RWPE2 (cell line): ENCODE measurements around the gene MORN3.
A peak's percentile ranks its signal among the peaks of the same experiment; 100 is the strongest.
"Not testable (repeated sequence)": the region's sequence is repeated elsewhere in the genome, so short reads cannot be mapped to it uniquely, and the experiment has no call there.

Experiments used
- ATAC-seq: fragments of 200-7000 bp; cut with Tn5 transposase; 3 replicates; pipeline ENCODE4 v1.9.1; 2021; ENCODE audit warnings: low read depth
- DNase-seq: peaks from one replicate; pipeline ENCODE4 v3.0.0-alpha.2; 2020; ENCODE audit warnings: low spot score
- H3K27ac ChIP-seq: fragments of 450-650 bp; 2 replicates; pipeline ENCODE4 v1.5.1; 2017; ENCODE audit warnings: mild to moderate bottlenecking; ENCODE audit not compliant: poor library complexity, severe bottlenecking
- H3K27me3 ChIP-seq: fragments of 250-450 bp; sonication (Bioruptor Pico); 2 replicates; pipeline ENCODE4 v1.5.1; 2021; ENCODE audit warnings: mild to moderate bottlenecking, moderate library complexity; ENCODE audit not compliant: insufficient read depth, poor library complexity, severe bottlenecking
- H3K36me3 ChIP-seq: fragments of 250-450 bp; sonication (Bioruptor Pico); 2 replicates; pipeline ENCODE4 v1.5.1; 2020; ENCODE audit warnings: low read depth, mild to moderate bottlenecking, moderate library complexity
- H3K4me1 ChIP-seq: fragments of 250-450 bp; sonication (Bioruptor Pico); 2 replicates; pipeline ENCODE4 v1.5.1; 2021; ENCODE audit warnings: mild to moderate bottlenecking, moderate library complexity; ENCODE audit not compliant: insufficient read depth, poor library complexity, severe bottlenecking
- H3K4me3 ChIP-seq: fragments of 250-450 bp; sonication (Bioruptor Pico); 2 replicates; pipeline ENCODE4 v1.5.1; 2021; ENCODE audit warnings: mild to moderate bottlenecking, moderate library complexity; ENCODE audit not compliant: severe bottlenecking
- H3K9me3 ChIP-seq: fragments of 250-450 bp; sonication (Bioruptor Pico); 2 replicates; pipeline ENCODE4 v1.5.1; 2021; ENCODE audit warnings: mild to moderate bottlenecking, moderate library complexity; ENCODE audit not compliant: severe bottlenecking
- TF ChIP-seq, protein P1 (sequence below): fragments of 450-650 bp; IDR thresholded peaks from one replicate; pipeline ENCODE4 v1.5.1; 2017; ENCODE audit warnings: mild to moderate bottlenecking, moderate library complexity; ENCODE audit not compliant: poor library complexity, severe bottlenecking

The MORN3 gene

DNA sequence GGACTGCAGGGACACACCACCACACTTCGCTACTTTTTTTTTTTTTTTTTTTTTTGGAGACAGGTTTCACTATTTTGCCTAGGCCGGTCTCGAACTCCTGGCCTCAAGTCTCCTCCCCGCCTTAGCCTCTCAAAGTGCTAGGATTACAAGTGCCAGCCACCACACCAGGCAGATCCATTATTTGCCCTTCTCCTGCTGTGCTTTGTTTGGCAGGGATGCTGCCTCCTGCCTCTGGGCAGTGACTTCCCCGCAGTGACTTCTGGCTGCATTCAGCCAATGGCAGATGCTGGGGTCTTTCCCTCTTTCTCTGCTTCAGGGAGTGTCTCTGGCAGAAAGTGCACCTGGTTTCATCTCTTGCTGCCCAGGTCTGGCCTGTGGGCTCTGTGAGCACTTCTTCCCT is 6.7 kb upstream of the MORN3 start:
- no peak for DNase-seq
- no peak for ATAC-seq
- no peaks in the 10 kb centered on the region for H3K36me3 ChIP-seq
- TF ChIP-seq, protein P1, sequence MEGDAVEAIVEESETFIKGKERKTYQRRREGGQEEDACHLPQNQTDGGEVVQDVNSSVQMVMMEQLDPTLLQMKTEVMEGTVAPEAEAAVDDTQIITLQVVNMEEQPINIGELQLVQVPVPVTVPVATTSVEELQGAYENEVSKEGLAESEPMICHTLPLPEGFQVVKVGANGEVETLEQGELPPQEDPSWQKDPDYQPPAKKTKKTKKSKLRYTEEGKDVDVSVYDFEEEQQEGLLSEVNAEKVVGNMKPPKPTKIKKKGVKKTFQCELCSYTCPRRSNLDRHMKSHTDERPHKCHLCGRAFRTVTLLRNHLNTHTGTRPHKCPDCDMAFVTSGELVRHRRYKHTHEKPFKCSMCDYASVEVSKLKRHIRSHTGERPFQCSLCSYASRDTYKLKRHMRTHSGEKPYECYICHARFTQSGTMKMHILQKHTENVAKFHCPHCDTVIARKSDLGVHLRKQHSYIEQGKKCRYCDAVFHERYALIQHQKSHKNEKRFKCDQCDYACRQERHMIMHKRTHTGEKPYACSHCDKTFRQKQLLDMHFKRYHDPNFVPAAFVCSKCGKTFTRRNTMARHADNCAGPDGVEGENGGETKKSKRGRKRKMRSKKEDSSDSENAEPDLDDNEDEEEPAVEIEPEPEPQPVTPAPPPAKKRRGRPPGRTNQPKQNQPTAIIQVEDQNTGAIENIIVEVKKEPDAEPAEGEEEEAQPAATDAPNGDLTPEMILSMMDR: no peak
- no peak overlapping the region for H3K27ac ChIP-seq
- no peak overlapping the region for H3K4me3 ChIP-seq
- no peaks in the 10 kb centered on the region for H3K9me3 ChIP-seq
- peaks cover 10% of the 10 kb centered on the region for H3K4me1 ChIP-seq
- no peaks in the 10 kb centered on the region for H3K27me3 ChIP-seq

DNA sequence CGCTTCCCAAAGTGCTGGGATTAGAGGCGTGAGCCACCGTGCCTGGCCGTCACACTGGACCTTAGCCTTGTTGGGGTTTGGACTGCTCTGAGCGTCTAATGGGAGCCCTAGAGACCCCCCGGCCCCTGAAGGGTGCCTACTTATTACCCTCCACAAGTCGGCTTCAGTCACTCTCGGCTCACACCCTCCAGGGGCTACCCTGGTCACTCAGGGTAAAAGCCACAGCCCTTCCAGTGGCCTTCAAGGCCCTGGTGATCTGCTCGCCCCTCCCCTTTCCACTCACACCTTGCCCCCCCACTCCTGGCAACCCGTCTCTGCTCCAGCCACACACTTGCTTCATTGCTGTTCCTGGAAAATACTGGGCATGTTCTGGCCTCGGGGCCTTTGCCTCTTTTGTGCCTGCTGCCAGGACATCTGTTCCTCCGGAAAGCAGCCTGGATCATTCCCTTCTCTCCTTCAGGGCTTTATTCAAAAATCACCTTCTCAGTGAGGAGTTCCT is 3.6 kb upstream of the MORN3 start:
- Histone ChIP-seq H3K4me3 (peak overlapping the region; percentile 29), H3K27me3 (no peaks in the 10 kb centered on the region), H3K9me3 (no peaks in the 10 kb centered on the region), H3K27ac (no peak overlapping the region), H3K4me1 (peaks cover 10% of the 10 kb centered on the region), H3K36me3 (no peaks in the 10 kb centered on the region)
- DNase-seq (no peak), ATAC-seq (peak; percentile 29; the same call in 2 of the 3 replicates)
- TF ChIP-seq, protein P1: no peak

DNA sequence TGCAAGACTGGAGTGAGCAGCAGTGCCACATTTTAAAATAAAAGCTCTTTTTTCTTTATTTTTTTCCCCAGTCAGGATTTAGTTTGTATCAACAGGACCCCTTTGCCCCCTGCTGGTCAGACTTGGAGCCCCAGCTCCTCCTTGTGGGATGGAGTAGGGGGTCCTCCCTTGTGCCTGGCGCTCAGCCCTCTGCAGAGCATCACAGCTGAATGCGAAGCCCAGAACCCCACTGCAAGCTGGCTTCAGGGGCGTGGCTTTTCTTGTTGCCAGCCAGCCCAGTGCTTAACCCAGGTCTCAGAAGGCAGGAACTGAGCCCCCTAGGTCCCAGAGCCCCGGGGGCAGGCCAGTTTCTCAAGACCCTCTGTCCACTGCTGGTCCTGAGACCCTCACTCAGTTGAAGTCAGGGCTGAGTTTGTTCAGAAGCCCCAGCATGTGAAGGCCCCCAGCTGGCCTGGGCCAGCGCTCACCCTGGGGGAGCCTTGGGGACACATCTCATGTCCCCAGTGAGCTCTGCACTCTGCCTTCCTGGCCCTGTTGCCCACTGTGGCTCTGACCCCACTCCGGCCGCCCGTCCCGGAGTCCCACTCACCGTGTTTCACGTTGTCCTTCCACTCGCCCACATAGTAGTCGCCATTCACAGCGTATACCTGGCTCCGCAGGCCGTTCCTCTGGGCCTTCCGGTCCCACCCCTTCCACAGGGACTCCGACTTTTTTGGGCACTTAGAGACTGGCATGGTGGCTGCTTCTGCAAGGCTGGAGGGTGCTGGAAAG is 519 bp downstream of the MORN3 start:
- TF ChIP-seq, protein P1: peak; percentile 62
- no peak overlapping the region for H3K4me3 ChIP-seq
- no peak for ATAC-seq
- DNase-seq: no peak
- H3K4me1 ChIP-seq: peaks cover 10% of the 10 kb centered on the region
- H3K27me3 ChIP-seq: no peaks in the 10 kb centered on the region
- H3K36me3 ChIP-seq: no peaks in the 10 kb centered on the region
- H3K27ac ChIP-seq: no peak overlapping the region
- H3K9me3 ChIP-seq: no peaks in the 10 kb centered on the region

DNA sequence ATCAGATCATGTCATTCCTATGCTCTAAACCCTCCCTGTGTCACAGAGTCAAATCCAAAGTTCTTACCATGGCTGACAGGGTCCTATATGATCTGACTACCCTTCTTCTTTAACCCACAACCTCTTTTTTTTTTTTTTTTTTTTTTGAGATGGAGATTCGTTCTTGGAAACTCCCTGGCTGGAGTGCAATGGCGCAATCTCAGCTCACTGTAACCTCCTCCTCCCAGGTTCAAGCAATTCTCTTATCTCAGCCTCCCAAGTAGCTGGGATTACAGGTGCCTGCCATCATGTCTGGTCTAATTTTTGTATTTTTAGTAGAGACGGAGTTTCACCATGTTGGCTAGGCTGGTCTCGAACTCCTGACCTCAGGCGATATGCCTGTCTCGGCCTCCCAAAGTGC is 2.6 kb downstream of the MORN3 start:
- not testable (repeated sequence) for H3K4me1 ChIP-seq, H3K9me3 ChIP-seq, ATAC-seq, H3K27me3 ChIP-seq, H3K4me3 ChIP-seq, H3K27ac ChIP-seq, DNase-seq, H3K36me3 ChIP-seq

DNA sequence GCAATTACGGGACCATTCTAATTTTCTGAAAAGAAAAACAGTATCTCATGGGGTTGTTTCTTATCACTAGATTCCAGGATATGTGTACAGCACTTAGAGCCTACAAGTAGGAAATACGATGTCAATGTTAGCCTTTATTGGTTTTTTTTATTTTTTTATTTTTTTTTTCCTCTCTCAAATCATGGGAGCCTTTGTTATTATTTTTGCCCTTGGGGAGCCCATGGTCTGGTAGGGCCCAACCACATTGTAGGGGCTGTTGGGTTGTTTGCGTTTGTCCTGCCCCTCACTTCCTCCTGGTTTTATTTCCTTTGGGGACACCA is 5.9 kb downstream of the MORN3 start:
- Histone ChIP-seq H3K27ac (no peak overlapping the region), H3K27me3 (no peaks in the 10 kb centered on the region), H3K9me3 (no peaks in the 10 kb centered on the region), H3K4me1 (peaks cover 4% of the 10 kb centered on the region), H3K36me3 (no peaks in the 10 kb centered on the region), H3K4me3 (no peak overlapping the region)
- TF ChIP-seq, protein P1: no peak
- ATAC-seq (no peak), DNase-seq (no peak)

DNA sequence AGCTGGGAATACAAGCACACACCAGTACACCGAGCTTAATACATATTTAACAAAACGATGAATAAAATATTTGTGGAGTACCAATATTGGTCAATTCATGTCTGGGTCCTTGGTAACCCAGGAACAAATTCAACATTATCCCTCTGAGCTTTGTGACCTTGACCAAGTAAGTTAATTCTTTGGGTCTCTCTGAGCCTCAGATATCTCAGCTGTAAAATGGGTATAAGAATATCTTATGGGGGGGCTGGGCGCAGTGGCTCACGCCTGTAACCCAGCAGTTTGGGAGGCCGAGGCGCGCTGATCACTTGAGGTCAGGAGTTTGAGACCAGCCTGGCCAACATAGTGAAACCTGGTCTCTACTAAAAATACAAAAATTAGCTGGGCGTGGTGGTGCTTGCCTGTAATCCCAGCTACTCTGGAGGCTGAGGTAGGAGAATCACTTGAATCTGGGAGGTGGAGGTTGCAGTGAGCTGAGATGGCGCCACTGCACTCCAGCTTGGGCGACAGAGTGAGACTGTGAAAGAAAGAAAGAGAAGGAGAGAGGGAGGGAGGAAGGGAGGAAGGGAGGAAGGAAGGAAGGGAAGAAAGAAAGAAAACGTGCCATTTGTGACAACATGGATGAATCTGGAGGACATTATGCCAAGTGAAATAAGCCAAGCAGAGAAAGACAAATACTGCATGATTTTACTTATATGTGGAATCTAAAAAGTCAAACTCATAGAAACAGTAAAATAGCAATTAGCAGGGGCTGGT is 7.9 kb downstream of the MORN3 start:
- not testable (repeated sequence) for H3K9me3 ChIP-seq, H3K36me3 ChIP-seq, H3K27me3 ChIP-seq, ATAC-seq, H3K4me1 ChIP-seq, H3K27ac ChIP-seq, DNase-seq, H3K4me3 ChIP-seq
